Sigmoid colon (tissue), 4 donors: ENCODE results near the gene RNF215.

ENCODE experiments used
- CTCF ChIP-seq, 4 experiments: fragments of 450-650 bp in 3 of 4; fragments of 200-600 bp in 1 of 4; IDR thresholded peaks; one replicate each; pipeline ENCODE4 v1.5.1; 2016 to 2019; ENCODE audit warnings: antibody characterized with exemption in 4 of 4, mild to moderate bottlenecking in 3 of 4, moderate library complexity in 2 of 4
- EP300 ChIP-seq, 4 donors: sonication (generic); formaldehyde crosslinking; IDR thresholded peaks; one replicate each; pipeline ENCODE4 v1.6.1; 2017; ENCODE audit warnings: antibody characterized with exemption in 4 of 4
- POLR2A ChIP-seq, 2 donors: fragments of 450-650 bp; IDR thresholded peaks; one replicate each; pipeline ENCODE4 v1.6.1; 2016; ENCODE audit warnings: antibody characterized with exemption in 2 of 2, mild to moderate bottlenecking in 2 of 2, moderate library complexity in 2 of 2
- POLR2AphosphoS5 ChIP-seq, 4 donors: sonication (generic); formaldehyde crosslinking; IDR thresholded peaks; one replicate each; pipeline ENCODE4 v1.6.1; 2017; ENCODE audit warnings: antibody characterized with exemption in 4 of 4

DNA sequence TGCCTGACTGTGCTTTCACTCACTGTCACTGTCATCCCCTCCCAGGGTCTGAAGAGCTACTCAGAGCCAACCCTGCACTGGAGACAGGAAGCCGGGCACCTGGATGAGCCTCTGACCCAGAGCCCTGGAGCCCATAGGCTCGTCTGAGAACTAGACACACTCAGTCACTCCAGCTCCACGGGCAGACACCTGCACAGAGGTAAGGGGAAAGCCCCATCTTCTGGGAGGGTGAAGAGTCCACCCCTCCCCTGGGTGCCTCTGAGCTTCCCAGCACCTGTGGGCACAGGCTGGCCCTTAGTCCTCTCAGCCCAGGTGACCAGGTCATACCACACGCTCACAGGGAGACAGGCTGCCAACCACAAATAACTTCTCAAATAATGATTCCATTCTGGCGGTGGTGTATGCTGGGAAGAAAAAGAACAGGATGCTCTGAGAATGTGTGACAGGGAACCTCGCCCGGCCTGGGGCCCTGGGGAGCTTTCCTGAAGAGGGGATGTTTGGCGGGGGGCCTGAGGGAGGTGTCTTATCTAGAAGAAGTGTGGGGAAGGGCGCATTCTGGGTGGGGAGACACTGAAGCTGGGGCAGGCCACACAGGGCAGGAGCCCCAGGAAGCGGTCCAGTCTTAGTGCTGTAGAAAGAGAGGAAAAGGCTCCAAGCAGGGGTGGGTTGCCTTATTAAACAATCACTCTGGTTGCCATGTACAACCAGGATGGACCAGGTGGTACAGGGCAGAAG is 25.1 kb downstream of the RNF215 start:
- no peak for TF ChIP-seq CTCF (IDR thresholded peaks at IDR 0.05)
- TF ChIP-seq EP300 (IDR thresholded peaks at IDR 0.05), result no peak
- no peak for TF ChIP-seq POLR2AphosphoS5 (IDR thresholded peaks at IDR 0.05)
- no peak for TF ChIP-seq POLR2A (IDR thresholded peaks at IDR 0.05)
